HAP-1 (cell line): ENCODE data around the gene GOLGA3.
"Not testable (repeated sequence)": the region's sequence is repeated elsewhere in the genome, so short reads cannot be mapped to it uniquely, and the experiment has no call there.

ENCODE experiments used
- DNase-seq, 2 experiments: peaks; one replicate each; pipeline ENCODE4 v3.0.0-alpha.2; 2016 to 2020; ENCODE audit warnings: low spot score in 2 of 2
- H3K27me3 ChIP-seq: fragments of 250-450 bp; sonication (Bioruptor Pico); 2 replicates; pipeline ENCODE4 v1.5.1; 2020; ENCODE audit warnings: low read depth, mild to moderate bottlenecking, moderate library complexity
- H3K36me3 ChIP-seq: fragments of 250-450 bp; sonication (Bioruptor Pico); replicated peaks from 2 replicates; pipeline ENCODE4 v1.5.1; 2020; ENCODE audit warnings: mild to moderate bottlenecking
- H3K4me1 ChIP-seq: fragments of 250-450 bp; sonication (Bioruptor Pico); 2 replicates; pipeline ENCODE4 v1.5.1; 2020; ENCODE audit warnings: mild to moderate bottlenecking
- H3K4me3 ChIP-seq: fragments of 250-450 bp; sonication (Bioruptor Pico); 2 replicates; pipeline ENCODE4 v1.5.1; 2020; ENCODE audit warnings: mild to moderate bottlenecking, moderate library complexity
- H3K9me3 ChIP-seq: fragments of 250-450 bp; sonication (Bioruptor Pico); 2 replicates; pipeline ENCODE4 v1.5.1; 2020; ENCODE audit warnings: mild to moderate bottlenecking, moderate library complexity
- in situ Hi-C: fragments of 300-500 bp; cut with MboI; formaldehyde crosslinking; loops from 3 replicates; pipeline ENCODE4 v1.14.3; 2020; ENCODE audit warnings: low sequenced_read_pairs, inconsistent platforms, mixed read lengths

Gene GOLGA3, protein sequence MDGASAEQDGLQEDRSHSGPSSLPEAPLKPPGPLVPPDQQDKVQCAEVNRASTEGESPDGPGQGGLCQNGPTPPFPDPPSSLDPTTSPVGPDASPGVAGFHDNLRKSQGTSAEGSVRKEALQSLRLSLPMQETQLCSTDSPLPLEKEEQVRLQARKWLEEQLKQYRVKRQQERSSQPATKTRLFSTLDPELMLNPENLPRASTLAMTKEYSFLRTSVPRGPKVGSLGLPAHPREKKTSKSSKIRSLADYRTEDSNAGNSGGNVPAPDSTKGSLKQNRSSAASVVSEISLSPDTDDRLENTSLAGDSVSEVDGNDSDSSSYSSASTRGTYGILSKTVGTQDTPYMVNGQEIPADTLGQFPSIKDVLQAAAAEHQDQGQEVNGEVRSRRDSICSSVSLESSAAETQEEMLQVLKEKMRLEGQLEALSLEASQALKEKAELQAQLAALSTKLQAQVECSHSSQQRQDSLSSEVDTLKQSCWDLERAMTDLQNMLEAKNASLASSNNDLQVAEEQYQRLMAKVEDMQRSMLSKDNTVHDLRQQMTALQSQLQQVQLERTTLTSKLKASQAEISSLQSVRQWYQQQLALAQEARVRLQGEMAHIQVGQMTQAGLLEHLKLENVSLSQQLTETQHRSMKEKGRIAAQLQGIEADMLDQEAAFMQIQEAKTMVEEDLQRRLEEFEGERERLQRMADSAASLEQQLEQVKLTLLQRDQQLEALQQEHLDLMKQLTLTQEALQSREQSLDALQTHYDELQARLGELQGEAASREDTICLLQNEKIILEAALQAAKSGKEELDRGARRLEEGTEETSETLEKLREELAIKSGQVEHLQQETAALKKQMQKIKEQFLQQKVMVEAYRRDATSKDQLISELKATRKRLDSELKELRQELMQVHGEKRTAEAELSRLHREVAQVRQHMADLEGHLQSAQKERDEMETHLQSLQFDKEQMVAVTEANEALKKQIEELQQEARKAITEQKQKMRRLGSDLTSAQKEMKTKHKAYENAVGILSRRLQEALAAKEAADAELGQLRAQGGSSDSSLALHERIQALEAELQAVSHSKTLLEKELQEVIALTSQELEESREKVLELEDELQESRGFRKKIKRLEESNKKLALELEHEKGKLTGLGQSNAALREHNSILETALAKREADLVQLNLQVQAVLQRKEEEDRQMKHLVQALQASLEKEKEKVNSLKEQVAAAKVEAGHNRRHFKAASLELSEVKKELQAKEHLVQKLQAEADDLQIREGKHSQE (N-terminal part only)

DNA sequence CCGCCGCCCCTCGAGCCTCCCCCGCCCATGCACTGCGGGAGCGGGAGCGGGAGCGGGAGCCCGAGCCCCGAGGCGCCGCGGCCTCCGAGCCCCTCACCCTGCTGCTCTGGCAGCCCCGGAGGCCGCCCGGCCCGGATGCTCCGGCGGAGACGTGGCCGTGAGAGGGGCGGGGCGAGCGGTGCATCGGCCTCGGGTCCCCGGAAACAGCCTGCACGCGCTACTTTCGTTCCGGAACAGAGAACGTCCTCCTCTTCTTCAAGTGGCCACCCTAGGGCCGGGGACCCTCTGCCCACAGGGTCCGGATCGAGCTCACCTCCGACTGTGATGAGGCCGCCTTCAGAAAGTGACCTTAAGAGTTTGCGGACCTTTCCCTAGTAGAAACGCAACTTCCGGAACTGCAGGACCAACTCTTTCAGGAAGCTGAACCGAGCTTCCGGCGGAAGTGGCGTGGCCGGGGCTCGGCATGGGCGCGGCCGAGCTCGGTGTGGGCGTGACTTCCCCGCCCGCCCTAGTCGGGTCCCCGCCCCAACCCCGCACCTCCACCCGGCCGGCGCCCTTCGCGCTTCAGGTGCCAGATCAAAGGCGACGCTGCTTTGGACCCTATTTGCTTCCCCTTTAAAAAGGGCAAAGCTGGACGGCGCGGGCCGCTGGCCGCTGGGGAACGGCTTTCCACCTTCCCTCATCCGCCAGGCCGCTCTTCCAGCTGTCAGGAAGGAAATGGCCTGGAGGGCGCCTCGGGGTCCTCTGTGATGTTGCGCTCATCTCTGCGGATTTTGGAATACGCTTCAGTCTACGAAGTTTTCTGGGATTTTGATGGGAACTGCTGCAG, at the start of gene GOLGA3:
GOLGA3 (minus strand) TSS at position 164 of the 829 bp plus-strand sequence. CDS start 6,741 bp downstream, outside the sequence.
- H3K9me3 ChIP-seq: peaks cover 4% of the 10 kb centered on the region; the same call in 1 of the 2 replicates
- peaks cover 5% of the 10 kb centered on the region; the same call in 1 of the 2 replicates for H3K4me1 ChIP-seq
- no peaks in the 10 kb centered on the region for H3K27me3 ChIP-seq
- in situ Hi-C loops: no loop called here
- peak; percentile 77 to 93 for DNase-seq
- H3K36me3 ChIP-seq: peaks cover 29% of the 10 kb centered on the region
- peak within 1 kb of the TSS; percentile 78 for H3K4me3 ChIP-seq

DNA sequence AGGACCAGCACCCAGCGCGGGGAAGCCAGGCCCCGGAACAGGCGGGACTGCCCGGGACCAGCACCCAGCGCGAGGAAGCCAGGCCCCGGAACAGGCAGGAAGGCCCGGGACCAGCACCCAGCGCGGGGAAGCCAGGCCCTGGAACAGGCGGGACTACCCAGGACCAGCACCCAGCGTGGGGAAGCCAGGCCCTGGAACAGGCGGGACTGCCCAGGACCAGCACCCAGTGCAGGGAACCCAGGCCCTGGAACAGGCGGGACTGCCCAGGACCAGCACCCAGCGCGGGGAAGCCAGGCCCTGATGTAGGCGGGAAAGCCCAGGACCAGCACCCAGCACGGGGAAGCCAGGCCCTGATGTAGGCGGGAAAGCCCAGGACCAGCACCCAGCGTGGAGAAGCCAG, 46.0 kb upstream of the GOLGA3 start:
- H3K4me1 ChIP-seq, DNase-seq, H3K9me3 ChIP-seq, H3K27me3 ChIP-seq, in situ Hi-C loops, H3K36me3 ChIP-seq, H3K4me3 ChIP-seq: not testable (repeated sequence)

DNA sequence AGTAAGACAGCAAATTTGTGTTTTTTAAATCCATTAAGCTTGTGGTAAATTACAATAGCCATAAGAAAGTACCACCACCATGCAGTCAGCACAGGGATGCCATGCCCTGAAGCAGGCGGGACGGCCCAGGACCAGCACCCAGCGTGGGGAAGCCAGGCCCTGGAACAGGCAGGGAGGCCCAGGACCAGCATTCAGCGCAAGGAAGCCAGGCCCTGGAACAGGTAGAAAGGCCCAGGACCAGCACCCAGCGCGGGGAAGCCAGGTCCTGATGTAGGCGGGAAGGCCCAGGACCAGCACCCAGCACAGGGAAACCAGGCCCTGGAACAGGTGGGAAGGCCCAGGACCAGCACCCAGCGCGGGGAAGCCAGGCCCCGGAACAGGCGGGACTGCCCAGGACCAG, 45.5 kb upstream of the GOLGA3 start:
- H3K36me3 ChIP-seq: no peaks in the 10 kb centered on the region
- in situ Hi-C loops: no loop called here

DNA sequence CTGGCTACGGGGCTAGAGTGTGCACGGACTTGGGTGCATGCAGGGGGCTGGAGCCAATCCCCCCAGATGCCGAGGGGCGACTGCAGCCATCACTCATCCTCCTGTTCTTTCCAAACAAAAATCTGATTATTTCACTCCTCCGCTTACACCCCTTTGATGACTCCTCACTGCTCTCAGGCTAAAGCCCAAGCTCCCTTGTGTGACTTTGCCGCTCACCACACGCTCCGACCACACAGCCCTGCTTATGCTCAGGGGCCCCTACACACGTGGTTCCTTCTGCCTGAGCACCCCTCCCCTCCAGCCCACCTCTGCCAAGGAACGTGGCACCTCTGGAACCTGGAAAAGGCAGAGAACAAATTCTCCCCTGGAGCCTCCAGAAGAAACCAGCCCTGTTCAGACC, 45.1 kb upstream of the GOLGA3 start:
- H3K27me3 ChIP-seq: no peaks in the 10 kb centered on the region
- H3K4me1 ChIP-seq: no peaks in the 10 kb centered on the region
- no peaks in the 10 kb centered on the region for H3K9me3 ChIP-seq
- no peak for DNase-seq
- H3K4me3 ChIP-seq: no peak overlapping the region
- H3K36me3 ChIP-seq: no peaks in the 10 kb centered on the region
- in situ Hi-C loops: no loop called here

More for the DNA sequence above, 45.5 kb upstream of the GOLGA3 start:
- H3K27me3 ChIP-seq: no peaks in the 10 kb centered on the region
- no peak for DNase-seq
- H3K4me3 ChIP-seq: no peak overlapping the region
- no peaks in the 10 kb centered on the region for H3K4me1 ChIP-seq
- H3K9me3 ChIP-seq: no peaks in the 10 kb centered on the region

DNA sequence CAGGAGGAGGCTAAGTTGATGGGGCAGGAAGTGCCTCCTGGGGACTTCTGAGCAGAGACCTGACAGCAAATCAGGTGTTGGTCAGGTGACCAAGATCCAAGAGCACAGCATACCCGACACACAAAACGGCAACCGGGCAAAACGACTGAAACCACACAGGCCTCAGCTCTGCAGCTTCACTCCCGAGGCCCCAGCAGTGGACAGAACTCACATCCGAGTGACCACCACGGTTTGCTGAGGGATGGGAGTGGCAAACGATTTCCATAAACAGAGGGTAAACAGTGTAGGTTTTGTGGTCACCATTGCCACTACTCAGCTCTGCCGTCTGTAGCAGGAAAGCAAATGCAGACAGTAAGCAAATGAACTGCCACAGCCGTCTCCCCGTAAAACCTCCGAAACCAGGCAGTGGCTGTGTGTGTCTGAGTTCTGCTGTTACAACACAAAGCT, 44.3 kb upstream of the GOLGA3 start:
- Histone ChIP-seq H3K9me3 (no peaks in the 10 kb centered on the region), H3K4me3 (no peak overlapping the region), H3K36me3 (no peaks in the 10 kb centered on the region), H3K4me1 (no peaks in the 10 kb centered on the region), H3K27me3 (no peaks in the 10 kb centered on the region)
- DNase-seq: no peak
- in situ Hi-C loops: no loop called here

DNA sequence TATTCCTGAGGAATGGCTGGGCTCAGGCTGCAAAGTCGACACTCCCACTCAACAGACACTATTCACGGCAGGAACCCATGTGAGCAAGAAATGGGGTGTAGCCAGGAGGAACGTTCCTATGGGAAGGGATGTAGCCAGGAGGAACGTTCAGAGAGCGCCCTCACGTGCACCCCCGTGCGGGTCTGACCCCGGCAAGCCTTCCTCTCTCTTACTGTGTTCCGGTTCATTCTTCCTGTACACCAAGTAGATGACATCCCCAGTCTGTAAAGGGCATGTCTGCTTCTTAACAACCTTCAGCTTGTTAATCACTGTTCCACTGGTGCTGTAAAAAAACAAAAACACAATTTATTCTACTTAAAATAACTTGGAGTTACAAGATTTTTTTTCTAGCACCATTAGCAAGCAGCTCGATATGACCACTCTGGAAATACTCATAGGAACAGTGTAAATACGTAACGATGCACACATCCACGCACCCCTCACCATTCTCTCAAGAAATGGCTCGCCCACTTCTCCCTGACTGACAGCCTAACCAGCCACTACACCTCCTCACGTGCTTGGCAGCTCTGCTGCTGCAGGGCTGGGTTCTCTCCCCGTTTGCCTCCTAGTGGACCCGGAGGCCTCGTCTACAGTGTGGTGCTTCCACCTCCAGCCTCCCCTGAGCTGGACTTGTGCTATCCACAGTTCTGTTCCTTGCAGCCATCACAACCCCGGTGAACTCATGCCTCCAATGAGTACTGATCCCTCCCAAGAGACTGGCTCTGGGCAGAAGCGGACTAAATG, 43.6 kb upstream of the GOLGA3 start:
- no peak for DNase-seq
- in situ Hi-C loops: no loop called here
- Histone ChIP-seq H3K36me3 (no peaks in the 10 kb centered on the region), H3K9me3 (no peaks in the 10 kb centered on the region), H3K27me3 (no peaks in the 10 kb centered on the region), H3K4me3 (no peak overlapping the region), H3K4me1 (no peaks in the 10 kb centered on the region)

DNA sequence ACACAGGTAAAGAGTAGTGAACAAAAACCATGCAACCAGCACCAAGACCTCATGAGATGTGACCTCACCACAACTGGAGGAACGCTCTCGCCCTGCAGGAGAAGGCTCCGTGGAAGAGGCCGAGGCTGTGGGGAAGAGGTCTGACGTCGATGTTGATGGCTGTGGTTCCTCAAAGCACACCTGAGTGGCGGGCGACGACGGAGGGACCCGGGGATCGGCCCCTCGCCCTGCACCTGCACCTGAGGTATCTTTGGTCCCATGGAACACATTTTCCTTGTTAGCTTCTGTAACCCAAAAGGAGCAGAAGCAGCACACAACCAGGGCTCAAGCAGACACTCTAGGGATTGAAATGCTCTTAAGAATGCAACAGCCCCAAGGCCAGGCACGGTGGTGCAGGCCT, 40.9 kb upstream of the GOLGA3 start:
- no peak for DNase-seq
- no peaks in the 10 kb centered on the region for H3K36me3 ChIP-seq
- no peaks in the 10 kb centered on the region for H3K9me3 ChIP-seq
- no peaks in the 10 kb centered on the region for H3K4me1 ChIP-seq
- in situ Hi-C loops: no loop called here
- no peak overlapping the region for H3K4me3 ChIP-seq
- H3K27me3 ChIP-seq: no peaks in the 10 kb centered on the region

DNA sequence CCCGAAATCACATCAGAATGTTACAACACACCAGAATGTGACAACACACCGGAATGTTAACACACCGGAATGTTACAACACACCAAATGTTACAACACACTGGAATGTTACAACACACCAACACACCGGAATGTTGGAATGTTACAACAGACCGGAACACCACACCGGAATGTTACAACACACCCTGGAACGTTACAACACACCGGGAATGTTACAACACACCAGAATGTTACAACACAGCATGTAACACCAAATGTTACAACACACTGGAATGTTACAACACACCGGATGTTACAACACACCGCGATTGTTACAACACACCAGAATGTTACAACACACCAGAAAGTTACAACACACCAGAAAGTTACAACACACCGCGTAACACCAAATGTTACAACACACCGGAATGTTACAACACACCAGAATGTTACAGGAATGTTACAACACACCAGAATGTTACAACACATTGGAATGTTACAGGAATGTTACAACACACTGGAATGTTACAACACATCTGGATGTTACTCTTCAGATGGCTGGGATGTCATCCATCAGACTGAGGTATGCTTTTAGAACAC, 37.7 kb upstream of the GOLGA3 start:
- Histone ChIP-seq H3K36me3 (no peaks in the 10 kb centered on the region), H3K4me1 (no peaks in the 10 kb centered on the region), H3K9me3 (no peaks in the 10 kb centered on the region), H3K27me3 (no peaks in the 10 kb centered on the region), H3K4me3 (no peak overlapping the region)
- DNase-seq: no peak
- in situ Hi-C loops: no loop called here

DNA sequence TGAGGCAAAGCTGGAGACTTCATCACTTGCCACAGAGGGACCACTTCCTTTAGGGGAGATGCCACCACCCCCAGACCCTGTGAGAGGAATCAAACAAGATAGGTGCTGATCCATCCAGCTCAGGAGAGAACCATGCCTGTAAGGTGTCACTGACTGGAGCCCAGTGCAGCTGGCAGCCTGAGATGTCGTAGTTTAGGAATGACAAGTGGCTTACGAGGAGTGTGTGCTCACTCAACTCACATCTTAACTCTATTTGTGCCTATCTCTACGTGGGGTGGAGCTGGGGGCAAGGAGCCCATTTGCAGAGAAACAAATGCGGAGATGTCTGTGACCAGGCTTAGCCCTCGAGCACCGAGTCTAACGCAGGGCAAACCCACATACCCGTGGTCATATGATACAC, 32.9 kb upstream of the GOLGA3 start:
- in situ Hi-C loops: no loop called here

DNA sequence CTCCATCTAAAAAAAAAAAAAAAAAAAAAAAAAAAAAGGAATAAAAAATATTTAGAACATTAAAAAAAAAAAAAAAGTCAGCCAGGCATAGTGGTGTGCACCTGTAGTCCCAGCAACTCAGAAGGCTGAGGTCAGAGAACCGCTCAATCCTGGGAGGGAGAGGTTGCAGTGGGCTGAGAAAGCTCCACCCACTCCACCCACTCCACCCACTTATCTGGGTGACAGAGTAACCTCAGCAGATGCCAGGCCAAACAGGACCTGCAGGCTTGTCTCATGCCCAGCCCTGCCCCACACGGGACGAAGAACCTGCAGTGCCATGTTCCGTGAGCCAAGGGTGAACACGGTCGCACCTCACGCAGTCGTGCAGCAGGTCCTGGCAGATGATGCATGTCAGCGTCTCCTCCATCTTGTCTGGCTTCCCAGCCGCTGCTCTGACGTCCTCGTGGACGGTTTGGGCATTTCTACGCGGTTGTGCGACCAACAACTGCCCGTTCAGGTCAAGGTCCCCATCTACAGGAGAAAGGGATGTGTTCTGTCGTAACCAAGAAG, 30.1 kb upstream of the GOLGA3 start:
- Histone ChIP-seq H3K9me3 (no peaks in the 10 kb centered on the region), H3K4me3 (no peak overlapping the region), H3K4me1 (no peaks in the 10 kb centered on the region), H3K36me3 (no peaks in the 10 kb centered on the region), H3K27me3 (no peaks in the 10 kb centered on the region)
- DNase-seq: no peak
- in situ Hi-C loops: no loop called here

More for the DNA sequence above, 32.9 kb upstream of the GOLGA3 start:
- H3K9me3 ChIP-seq: no peaks in the 10 kb centered on the region
- H3K36me3 ChIP-seq: no peaks in the 10 kb centered on the region
- no peaks in the 10 kb centered on the region for H3K4me1 ChIP-seq
- no peak overlapping the region for H3K4me3 ChIP-seq
- no peaks in the 10 kb centered on the region for H3K27me3 ChIP-seq
- DNase-seq: no peak

DNA sequence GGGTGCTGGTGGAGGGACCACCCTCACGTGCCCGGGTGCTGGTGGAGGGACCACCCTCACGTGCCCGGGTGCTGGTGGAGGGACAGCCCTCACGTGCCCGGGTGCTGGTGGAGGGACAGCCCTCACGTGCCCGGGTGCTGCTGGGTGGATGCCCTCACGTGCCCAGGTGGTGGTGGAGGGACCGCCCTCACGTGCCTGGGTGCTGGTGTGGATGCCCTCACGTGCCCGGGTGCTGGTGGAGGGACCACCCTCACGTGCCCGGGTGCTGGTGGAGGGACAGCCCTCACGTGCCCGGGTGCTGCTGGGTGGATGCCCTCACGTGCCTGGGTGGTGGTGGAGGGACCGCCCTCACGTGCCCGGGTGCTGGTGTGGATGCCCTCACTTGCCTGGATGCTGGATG, 28.4 kb upstream of the GOLGA3 start:
- DNase-seq, H3K4me1 ChIP-seq, H3K36me3 ChIP-seq, H3K27me3 ChIP-seq, H3K4me3 ChIP-seq, in situ Hi-C loops, H3K9me3 ChIP-seq: not testable (repeated sequence)

DNA sequence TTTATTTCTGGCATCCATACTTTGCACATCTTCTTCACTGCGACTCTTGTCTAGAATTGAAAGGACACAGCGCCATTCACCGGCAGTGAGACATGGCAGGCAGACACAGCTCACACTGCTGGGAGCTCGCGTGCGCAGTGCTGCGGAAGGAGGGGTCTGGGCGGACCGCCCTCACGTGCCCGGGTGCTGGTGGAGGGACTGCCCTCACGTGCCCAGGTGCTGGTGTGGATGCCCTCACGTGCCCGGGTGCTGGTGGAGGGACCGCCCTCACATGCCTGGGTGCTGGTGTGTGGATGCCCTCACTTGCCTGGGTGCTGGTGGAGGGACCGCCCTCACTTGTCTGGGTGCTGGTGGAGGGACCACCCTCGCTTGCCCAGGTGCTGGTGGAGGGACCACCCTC, 27.9 kb upstream of the GOLGA3 start:
- no peaks in the 10 kb centered on the region for H3K27me3 ChIP-seq
- no peaks in the 10 kb centered on the region for H3K36me3 ChIP-seq
- in situ Hi-C loops: no loop called here
- DNase-seq: no peak
- H3K9me3 ChIP-seq: no peaks in the 10 kb centered on the region
- H3K4me3 ChIP-seq: no peak overlapping the region
- H3K4me1 ChIP-seq: no peaks in the 10 kb centered on the region
